RWPE2 (cell line): ENCODE data around the gene BEGAIN.

ENCODE experiments used
- ATAC-seq: fragments of 200-7000 bp; cut with Tn5 transposase; 3 replicates; pipeline ENCODE4 v1.9.1; 2021; ENCODE audit warnings: low read depth
- DNase-seq: peaks from one replicate; pipeline ENCODE4 v3.0.0-alpha.2; 2020; ENCODE audit warnings: low spot score
- H3K27ac ChIP-seq: fragments of 450-650 bp; 2 replicates; pipeline ENCODE4 v1.5.1; 2017; ENCODE audit warnings: mild to moderate bottlenecking; ENCODE audit not compliant: poor library complexity, severe bottlenecking
- H3K27me3 ChIP-seq: fragments of 250-450 bp; sonication (Bioruptor Pico); 2 replicates; pipeline ENCODE4 v1.5.1; 2021; ENCODE audit warnings: mild to moderate bottlenecking, moderate library complexity; ENCODE audit not compliant: insufficient read depth, poor library complexity, severe bottlenecking
- H3K36me3 ChIP-seq: fragments of 250-450 bp; sonication (Bioruptor Pico); 2 replicates; pipeline ENCODE4 v1.5.1; 2020; ENCODE audit warnings: low read depth, mild to moderate bottlenecking, moderate library complexity
- H3K4me1 ChIP-seq: fragments of 250-450 bp; sonication (Bioruptor Pico); 2 replicates; pipeline ENCODE4 v1.5.1; 2021; ENCODE audit warnings: mild to moderate bottlenecking, moderate library complexity; ENCODE audit not compliant: insufficient read depth, poor library complexity, severe bottlenecking
- H3K4me3 ChIP-seq: fragments of 250-450 bp; sonication (Bioruptor Pico); 2 replicates; pipeline ENCODE4 v1.5.1; 2021; ENCODE audit warnings: mild to moderate bottlenecking, moderate library complexity; ENCODE audit not compliant: severe bottlenecking
- H3K9me3 ChIP-seq: fragments of 250-450 bp; sonication (Bioruptor Pico); 2 replicates; pipeline ENCODE4 v1.5.1; 2021; ENCODE audit warnings: mild to moderate bottlenecking, moderate library complexity; ENCODE audit not compliant: severe bottlenecking
- CTCF ChIP-seq: fragments of 450-650 bp; IDR thresholded peaks from one replicate; pipeline ENCODE4 v1.5.1; 2017; ENCODE audit warnings: mild to moderate bottlenecking, moderate library complexity; ENCODE audit not compliant: poor library complexity, severe bottlenecking

Gene BEGAIN

GRCh38 chr14:100494645-100495044 is 92.6 kb downstream of the BEGAIN start:
- no peak for ATAC-seq
- DNase-seq: no peak
- Histone ChIP-seq H3K4me1 (no peaks in the 10 kb centered on the region), H3K36me3 (no peaks in the 10 kb centered on the region), H3K9me3 (no peaks in the 10 kb centered on the region), H3K27ac (no peak overlapping the region), H3K27me3 (no peaks in the 10 kb centered on the region), H3K4me3 (no peak overlapping the region)
- no peak for TF ChIP-seq CTCF

- no peak for TF ChIP-seq CTCF
- Histone ChIP-seq H3K36me3 (no peaks in the 10 kb centered on the region), H3K9me3 (no peaks in the 10 kb centered on the region), H3K27me3 (no peaks in the 10 kb centered on the region), H3K4me3 (no peak overlapping the region), H3K27ac (no peak overlapping the region), H3K4me1 (no peaks in the 10 kb centered on the region)
- DNase-seq (no peak), ATAC-seq (no peak)
Measured at GRCh38 chr14:100490252-100490651, 97.0 kb downstream of the BEGAIN start.

- Histone ChIP-seq H3K36me3 (no peaks in the 10 kb centered on the region), H3K27ac (no peak overlapping the region), H3K9me3 (no peaks in the 10 kb centered on the region), H3K4me1 (no peaks in the 10 kb centered on the region), H3K4me3 (no peak overlapping the region), H3K27me3 (no peaks in the 10 kb centered on the region)
- no peak for DNase-seq
- no peak for TF ChIP-seq CTCF
- no peak for ATAC-seq
Measured at GRCh38 chr14:100488057-100488456, 99.2 kb downstream of the BEGAIN start.

- H3K27me3 ChIP-seq: no peaks in the 10 kb centered on the region
- no peaks in the 10 kb centered on the region for H3K9me3 ChIP-seq
- DNase-seq (no peak), ATAC-seq (no peak)
- no peak for TF ChIP-seq CTCF
- no peak overlapping the region for H3K27ac ChIP-seq
- no peak overlapping the region for H3K4me3 ChIP-seq
- H3K4me1 ChIP-seq: no peaks in the 10 kb centered on the region
- H3K36me3 ChIP-seq: no peaks in the 10 kb centered on the region
Measured at GRCh38 chr14:100487304-100487703, 99.9 kb downstream of the BEGAIN start.
